HEK293 (cell line): Measurements from ENCODE around the gene COL5A1.

Experiments used
- KLF1 ChIP-seq: fragments of 450-650 bp; formaldehyde crosslinking; IDR thresholded peaks from 2 replicates; pipeline ENCODE4 v1.5.1; 2016; ENCODE audit warnings: missing biosample characterization, missing genetic modification characterization
- ZNF175 ChIP-seq: fragments of 450-650 bp; formaldehyde crosslinking; IDR thresholded peaks from 2 replicates; pipeline ENCODE4 v1.5.1; 2016; ENCODE audit warnings: missing biosample characterization, missing genetic modification characterization
- ZNF19 ChIP-seq: fragments of 450-650 bp; formaldehyde crosslinking; IDR thresholded peaks from 2 replicates; pipeline ENCODE4; 2016; ENCODE audit warnings: missing biosample characterization, missing genetic modification characterization, low read depth
- TF ChIP-seq, protein P1 (sequence below): fragments of 450-650 bp; formaldehyde crosslinking; IDR thresholded peaks from 2 replicates; pipeline ENCODE4 v1.5.1; 2016; ENCODE audit warnings: missing biosample characterization, missing genetic modification characterization

DNA sequence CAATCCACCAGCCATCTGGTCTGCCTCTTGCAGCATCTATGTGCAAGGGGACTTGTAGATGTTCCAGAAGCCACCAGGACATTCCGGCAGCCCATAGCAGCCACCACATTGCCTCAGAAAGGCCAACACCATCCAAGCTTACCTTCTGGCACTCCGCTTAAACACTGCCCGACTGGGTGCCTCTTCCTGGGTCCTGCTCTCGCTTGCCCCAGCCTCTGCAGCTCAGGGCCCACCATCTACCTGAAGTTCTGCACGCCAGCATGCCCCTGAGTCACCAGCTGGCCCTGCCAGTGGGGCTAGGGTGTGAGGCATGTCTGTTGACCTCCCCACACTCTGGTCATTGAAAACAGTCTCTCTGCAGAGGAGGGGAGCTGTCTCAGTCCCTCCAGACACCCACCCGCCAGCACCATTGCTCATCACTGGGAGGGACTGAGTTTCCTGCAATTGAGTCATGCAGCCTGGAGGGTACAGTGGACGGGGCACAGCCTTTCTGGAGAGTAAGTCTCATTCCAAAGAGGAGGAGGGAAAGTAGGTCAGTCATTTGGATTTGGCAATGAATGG lies 16.9 kb upstream of the COL5A1 start:
- TF ChIP-seq, protein P1, sequence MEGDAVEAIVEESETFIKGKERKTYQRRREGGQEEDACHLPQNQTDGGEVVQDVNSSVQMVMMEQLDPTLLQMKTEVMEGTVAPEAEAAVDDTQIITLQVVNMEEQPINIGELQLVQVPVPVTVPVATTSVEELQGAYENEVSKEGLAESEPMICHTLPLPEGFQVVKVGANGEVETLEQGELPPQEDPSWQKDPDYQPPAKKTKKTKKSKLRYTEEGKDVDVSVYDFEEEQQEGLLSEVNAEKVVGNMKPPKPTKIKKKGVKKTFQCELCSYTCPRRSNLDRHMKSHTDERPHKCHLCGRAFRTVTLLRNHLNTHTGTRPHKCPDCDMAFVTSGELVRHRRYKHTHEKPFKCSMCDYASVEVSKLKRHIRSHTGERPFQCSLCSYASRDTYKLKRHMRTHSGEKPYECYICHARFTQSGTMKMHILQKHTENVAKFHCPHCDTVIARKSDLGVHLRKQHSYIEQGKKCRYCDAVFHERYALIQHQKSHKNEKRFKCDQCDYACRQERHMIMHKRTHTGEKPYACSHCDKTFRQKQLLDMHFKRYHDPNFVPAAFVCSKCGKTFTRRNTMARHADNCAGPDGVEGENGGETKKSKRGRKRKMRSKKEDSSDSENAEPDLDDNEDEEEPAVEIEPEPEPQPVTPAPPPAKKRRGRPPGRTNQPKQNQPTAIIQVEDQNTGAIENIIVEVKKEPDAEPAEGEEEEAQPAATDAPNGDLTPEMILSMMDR (tag by site-specific recombination): no peak
- TF ChIP-seq ZNF175 (tag by site-specific recombination) (no peak), KLF1 (tag by site-specific recombination) (no peak), ZNF19 (tag by site-specific recombination) (no peak)
